HG03095 (cell line): ENCODE results near the gene PLB1.

ENCODE experiments used
- ATAC-seq: cut with Tn5 transposase; IDR thresholded peaks from one replicate; pipeline ENCODE4 v1.9.1; 2021; ENCODE audit warnings: moderate library complexity; ENCODE audit not compliant: unreplicated experiment

PLB1 gene

GRCh38 chr2:28496781-28497180, 921 bp downstream of the PLB1 start:
- no peak for ATAC-seq

- no peak for ATAC-seq
These were observed 1.3 kb downstream of the PLB1 start for GRCh38 chr2:28497206-28497605.

- ATAC-seq = no peak
These were observed 3.4 kb downstream of the PLB1 start for GRCh38 chr2:28499282-28499681.

GRCh38 chr2:28505361-28505760, 9.5 kb downstream of the PLB1 start:
- ATAC-seq = no peak

DNA sequence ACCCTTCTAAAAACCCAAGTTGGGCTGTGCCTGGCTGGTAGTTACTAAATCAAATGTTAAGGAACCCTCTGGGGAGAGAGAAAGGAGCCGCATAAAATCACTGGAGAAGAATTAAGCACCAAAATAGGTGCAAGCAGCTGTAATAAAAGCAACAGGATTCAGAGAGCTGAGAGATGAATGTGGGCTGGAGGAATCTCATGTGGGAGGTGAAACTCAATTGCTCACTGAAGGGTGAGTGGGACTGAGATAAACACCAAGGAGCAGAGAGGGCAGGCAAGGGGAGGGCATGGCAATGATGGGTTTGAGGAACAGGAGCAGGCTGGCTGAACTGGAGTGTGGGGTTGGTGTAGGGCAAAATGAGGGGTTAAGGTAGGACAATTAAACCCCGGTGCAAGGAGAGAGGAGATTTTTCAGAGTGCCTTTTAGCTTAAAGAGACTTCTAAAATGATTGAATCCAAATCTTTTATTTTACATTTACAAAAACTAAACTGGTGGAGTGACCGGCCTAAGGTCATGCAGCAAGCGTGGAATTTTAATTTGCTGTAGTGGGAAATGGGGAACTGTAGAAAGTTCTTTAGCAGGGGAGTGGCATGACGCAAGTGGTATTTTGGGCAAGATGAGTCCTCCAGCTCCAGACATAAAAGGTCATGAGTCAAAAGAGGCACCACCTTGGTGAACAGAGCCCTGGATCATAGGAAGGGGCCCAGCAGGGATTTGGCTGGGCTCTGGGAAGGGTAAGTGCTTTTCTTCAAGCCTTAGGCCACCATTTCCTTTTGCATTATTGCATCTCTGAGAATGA, 10.5 kb downstream of the PLB1 start:
- ATAC-seq = no peak

DNA sequence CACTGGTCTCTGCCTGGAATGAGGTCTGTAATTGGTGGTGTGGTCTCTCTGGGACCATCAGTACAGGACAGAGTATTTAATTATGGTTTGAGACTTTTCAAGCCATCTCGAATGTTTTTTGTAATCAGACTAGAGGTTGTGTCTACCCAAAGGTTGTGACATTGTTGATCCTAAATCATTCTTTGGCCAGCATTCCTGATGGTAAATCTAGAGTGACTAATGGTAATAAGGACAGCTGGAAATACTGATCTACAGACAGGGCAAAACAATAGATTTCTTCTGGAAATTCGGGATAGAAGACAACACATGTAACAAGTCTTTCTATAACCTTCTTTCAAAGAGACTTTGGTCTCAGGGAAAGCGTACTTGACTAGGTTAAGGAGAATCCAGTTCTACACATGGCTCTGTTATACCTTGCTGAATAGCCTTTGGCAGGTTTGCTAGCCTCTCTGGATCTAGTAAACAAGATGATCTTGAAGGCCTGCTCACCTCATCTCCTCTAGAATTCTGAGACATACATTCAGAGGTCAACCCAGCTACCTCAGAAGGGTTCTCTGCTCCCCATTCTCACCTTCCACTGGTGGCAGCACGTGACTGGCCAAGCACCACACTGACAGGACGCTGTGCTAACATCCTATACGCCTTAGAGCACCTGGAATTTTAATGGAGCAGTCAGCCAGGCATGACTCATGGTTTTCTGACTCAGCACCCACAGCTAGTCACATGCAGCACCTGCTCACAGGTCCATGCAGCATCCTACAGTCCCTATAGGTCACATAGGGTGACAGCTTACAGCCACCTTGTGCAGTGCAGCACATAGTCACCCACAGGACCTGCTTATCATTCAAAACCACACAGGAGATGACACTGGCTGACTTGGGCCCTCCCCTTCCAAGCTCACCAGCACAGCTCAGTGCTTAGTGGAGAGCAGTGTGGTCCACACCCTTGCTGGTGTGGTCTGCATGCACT, 12.2 kb downstream of the PLB1 start:
- ATAC-seq = no peak

DNA sequence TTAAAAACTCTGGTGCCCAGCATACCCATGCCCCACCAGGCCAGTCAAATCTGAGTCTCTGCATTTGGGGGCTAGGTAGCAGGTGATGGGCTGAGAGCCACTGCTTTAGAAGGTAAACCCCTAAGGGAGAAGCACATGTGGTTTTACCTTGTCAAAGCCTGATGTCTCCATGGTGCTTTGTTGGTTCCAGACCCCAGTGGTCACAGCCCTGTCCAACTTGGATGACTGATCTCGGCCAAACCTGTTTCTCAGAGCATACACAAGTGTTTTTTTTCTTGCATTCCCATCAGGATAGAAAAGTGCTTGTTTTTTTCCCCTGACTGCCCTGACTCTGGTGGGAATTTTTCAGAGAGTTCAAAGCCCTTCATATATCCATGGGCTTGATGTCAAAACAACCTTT, 13.5 kb downstream of the PLB1 start:
- ATAC-seq = no peak

DNA sequence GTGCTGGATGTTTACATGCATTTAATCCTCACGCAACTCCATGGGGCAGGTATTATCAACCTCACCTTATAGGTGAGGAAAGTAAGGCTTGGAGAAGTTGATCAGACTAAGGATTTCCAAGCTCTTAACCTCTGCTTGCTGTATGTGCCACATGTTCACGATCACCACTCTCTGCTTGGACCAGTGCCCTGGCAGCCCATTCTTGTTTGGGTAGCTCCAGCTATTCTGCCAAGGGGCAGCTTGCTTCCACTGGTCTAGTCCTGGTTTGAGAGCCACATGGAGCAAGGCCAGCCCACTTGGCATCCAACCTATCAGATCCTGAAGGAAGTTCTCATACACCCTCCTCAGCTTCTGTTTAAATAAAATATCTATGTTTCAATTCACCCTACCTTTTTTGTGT, 14.3 kb downstream of the PLB1 start:
- no peak for ATAC-seq

DNA sequence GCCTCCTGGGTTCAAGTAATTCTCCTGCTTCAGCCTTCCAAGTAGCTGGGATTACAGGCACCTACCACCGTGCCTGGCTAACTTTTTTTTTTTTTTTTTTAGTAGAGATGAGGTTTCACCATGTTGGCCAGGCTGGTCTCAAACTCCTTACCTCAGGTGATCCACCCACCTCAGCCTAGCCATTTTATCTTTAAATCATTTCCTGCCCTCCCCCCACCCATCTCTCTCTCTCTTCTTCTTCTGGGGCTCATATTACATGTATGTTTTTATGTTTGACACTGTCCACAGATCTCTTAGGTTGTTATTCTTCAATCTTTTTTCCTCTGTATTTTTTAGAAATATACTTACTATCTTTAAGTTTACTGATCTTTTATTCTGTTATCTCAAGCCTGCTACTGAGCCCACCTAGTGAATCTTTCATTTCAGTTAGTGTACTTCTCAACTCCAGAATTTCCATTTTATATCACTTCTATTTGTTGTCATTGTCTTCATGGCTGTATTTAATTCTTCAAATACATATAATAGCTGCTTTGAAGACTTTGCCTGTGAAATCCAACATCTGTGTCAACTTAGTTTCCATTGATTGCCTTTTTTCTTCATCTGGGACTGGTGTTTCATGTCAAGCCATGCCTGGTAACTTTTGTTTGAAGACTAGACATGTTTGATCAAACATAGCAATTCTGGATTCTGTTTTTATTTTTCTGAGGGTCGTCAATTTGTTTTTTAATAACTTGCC, 16.2 kb downstream of the PLB1 start:
- no peak for ATAC-seq

- ATAC-seq = no peak
These were observed 16.7 kb downstream of the PLB1 start for GRCh38 chr2:28512607-28512965.

DNA sequence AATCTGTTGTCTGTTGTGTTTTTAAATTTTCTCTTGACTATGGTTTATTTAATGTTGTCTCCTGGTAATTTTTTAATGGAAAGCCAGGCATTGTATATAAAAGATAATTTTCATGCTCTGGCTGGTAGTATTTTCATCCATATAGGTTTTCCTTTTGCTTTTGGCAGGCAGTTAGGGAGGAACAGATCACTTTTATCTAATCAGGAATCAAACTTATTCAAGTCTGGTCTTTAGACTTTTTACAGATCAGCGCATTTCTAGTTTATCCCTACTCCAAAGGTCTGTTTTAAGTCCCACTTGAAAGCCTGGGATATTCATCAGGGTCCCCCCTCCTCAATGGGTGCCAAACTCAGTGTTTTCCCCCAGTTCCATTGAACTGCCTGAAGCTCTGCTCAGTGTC, 17.2 kb downstream of the PLB1 start:
- no peak for ATAC-seq

- ATAC-seq = no peak
These were observed 19.4 kb downstream of the PLB1 start for GRCh38 chr2:28515176-28515751.

GRCh38 chr2:28516430-28516829, 20.6 kb downstream of the PLB1 start:
- no peak for ATAC-seq

DNA sequence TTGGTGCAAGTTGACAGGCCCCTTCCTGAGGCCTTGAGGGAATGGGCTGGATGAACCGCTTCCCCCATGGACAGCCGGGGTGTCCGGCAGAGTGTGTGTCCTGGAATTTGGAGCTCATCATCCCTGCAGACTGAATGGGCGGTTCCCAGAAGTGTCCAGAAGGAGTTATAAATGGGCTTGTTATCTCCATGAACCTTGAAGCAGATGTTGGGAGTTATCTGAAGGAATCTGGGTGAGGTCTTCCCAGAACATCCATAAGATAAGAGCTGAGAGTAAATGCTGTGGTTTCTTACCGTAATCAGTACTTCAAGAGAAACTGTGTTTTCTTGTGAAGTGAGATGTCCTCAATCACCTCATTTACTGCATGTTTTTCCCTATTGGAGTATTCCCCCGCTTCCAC, 21.1 kb downstream of the PLB1 start:
- no peak for ATAC-seq

DNA sequence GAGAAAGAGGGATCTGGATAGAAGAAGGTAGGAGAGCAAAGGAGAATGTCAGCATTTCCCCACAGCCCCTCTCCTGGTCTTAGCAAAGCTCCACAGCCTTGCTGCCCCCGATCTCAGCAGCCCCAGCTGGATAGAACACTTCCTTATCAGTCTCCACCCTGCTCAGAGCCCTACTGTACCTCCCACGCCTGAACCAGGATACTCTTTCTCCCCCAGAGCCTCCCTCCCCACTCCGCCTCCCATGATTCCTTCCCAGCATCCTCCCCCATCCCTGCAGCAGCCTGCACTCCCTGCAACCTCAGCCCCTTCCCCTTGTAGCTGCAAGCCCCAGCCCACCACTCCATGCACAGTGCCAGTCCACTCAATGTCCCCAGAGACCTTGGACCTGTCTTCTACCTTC, 25.8 kb downstream of the PLB1 start:
- no peak for ATAC-seq

DNA sequence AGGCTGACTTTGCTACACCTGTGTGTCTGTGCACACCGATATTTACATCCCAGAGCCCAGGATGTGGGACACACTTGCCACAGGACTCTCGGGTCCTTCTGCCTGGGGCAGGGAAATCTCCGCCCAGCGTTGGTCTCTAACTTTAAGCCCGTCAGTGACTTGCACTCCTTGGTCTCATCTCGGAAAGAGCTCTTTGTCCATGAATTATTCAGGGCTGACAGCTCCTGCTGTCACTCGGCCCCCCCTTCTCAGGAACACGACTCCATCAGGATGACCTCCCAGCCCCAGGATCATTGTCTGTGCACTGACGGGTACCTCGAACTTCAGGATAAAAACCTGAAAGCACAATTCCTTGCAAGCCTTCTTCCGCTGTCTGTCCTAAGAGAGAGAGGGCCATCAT, 26.6 kb downstream of the PLB1 start:
- no peak for ATAC-seq

DNA sequence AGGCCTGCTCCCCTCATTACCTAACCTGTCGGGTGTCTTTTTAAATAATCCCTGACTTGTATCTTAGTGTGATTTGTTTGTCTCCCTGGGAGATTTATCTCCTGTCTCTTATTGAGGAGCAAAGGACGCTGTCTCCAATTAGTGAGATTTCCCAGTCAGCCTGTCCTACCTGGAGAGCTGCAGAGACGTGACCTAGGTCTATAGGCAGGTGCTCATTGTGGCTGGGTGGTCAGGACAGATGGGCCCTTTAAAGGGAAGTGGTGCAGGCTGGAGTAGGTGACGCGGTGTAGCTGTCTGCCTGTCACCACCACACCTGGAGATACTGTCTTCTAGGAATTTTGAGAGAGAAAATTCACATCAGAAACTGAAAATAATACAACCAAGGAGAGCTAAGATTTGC, 28.0 kb downstream of the PLB1 start:
- no peak for ATAC-seq

DNA sequence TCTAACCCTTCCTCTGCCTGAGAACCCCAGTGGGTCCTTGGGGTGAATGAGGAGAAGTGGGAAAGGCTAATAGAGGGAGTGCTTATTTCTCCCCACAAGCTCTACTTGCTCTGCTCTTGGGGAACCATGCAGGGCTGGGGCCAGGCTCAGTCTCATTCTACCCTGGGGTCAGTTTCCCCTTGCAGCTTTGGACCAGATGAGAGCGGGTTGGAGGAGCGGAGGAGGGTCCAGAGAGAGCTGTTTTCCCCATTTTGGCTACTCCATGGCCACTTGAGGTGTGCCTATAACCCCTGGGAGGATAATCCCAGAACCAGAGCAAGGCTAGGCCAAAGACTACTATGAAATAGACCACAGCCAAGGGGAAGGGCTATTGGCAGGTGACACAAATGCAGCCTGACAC, 29.6 kb downstream of the PLB1 start:
- ATAC-seq = no peak

DNA sequence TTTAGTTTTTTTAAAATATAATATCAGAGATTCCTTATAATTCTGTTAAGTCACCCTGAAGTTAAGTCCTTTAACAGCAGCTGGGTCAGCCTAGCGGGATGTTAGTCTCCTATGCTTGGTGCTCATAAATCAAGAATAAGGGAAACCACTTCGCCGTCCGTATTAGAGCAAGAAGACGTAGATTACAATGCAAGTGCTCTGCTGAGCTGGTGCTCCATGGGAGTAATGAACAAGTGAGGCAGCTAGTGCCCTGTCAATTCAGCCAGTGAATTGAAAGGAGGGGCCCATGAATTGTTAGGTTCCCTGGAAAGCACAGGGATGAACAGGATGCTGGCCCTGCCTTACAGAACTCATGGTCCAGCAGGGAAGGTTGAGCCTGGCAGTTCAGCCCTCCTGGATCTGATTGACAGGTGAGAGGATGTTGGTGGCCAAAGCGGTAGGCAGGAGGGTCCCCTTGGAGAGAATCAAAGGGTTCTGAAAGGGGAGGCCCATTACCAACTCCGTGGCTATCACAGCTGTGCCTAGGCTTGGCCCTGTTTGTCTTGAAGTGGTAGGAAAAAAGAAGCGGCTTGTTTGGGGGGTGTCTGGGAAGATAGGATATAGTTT, 30.8 kb downstream of the PLB1 start:
- no peak for ATAC-seq

DNA sequence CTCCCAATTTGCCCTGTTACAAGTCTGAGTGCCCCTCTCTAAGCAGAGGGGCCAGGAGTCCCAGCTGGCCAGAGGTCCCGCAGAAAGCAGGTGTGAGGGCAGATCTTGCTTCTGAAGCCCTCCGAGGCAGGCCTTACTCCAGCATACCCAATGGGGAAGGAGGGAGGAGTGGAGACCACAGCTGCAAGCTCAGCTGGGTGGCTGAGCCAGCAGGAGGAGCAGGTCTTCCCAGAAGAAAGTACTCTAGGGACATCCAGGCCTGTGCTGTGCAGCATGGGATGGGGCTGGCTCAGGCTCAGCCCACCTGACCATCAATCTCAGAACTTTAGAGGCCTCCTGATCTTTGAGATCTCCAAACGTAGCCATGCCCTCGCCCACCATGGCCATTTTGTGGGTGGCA, 31.3 kb downstream of the PLB1 start:
- ATAC-seq = no peak

- no peak for ATAC-seq
These were observed 32.3 kb downstream of the PLB1 start for GRCh38 chr2:28528206-28528605.
